Inferior parietal cortex (tissue), 1 donor: ENCODE data around the gene LYSMD4.

Source experiments
- DNase-seq: peaks from one replicate; pipeline ENCODE4 v3.0.0-alpha.2; 2016; ENCODE audit errors: extremely low spot score

The LYSMD4 gene

DNA sequence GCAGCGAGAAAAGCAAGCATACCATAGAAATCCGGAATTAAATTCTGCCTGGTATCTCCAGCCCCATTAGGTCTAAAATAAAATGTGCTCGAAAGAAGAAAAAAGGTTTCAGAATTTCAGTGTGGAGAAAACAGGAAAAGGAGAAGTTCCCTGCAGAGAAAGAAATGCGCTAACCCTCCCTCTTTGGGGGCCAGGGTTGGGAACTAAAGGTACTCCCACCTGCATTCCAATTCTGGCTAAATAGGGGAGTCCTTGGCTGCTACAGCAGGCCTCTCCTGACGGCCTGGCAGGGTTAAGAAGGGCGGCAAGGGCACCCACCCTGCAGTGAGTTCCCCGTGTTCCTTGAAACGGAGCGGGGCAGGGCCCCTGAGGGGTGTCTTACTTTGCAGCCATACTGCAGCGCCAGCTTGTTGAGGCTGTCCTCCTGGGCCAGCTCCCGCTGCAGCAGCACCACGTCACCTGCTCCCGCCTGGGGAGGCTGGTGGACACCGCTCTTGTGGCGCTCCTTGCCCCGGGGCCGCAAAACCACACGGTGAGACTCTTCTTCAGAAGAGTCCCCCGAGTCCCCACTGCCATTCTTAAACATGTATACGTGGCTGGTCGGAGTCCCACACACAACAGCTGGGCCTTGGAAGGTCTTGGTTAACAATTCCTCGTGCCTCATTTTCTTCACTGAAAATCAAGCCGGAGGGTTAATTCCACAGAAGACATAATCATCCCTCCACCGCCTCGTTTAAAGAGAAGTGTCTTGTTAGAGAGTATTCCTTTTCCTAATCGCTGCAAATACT, 1.7 kb downstream of the LYSMD4 start:
- DNase-seq, result no peak

DNA sequence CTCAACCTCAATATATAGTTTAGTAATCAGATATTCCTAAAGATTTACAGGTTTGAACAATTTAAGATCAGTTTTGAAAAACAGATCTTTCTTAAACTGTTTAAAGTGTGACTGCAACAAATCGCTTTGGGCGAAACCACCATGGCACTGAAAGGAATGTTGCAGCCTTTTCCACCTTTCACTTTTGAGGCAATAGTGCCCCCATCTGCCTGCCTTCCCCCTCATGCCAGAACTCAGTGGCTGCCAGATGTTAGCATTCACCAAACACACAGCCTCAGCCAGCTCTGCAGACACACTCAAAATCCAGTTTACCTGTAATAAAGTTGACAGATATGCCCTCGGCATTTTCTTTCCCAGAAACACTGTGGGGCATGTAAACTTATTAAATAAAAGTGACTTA, 3.3 kb downstream of the LYSMD4 start:
- DNase-seq, result no peak

DNA sequence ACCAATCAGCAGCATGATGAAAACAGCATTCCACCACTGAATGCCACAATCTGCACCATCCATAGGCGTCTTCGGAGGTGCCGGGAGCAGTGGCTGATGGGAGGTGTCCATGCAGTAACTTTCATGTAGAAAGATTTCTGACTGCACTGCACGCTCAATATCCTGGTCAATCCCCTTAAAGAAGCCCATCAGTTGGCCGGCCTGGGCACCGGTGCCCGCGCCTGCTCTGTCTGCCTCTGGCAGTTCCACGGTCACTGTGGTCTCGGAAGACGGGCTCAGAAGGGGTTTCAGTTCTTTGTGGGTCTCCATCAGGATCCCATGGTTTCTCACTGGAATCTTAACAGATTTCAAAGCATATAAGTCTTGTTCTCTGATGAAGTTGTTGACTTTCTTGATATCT, 3.9 kb downstream of the LYSMD4 start:
- no peak for DNase-seq

DNA sequence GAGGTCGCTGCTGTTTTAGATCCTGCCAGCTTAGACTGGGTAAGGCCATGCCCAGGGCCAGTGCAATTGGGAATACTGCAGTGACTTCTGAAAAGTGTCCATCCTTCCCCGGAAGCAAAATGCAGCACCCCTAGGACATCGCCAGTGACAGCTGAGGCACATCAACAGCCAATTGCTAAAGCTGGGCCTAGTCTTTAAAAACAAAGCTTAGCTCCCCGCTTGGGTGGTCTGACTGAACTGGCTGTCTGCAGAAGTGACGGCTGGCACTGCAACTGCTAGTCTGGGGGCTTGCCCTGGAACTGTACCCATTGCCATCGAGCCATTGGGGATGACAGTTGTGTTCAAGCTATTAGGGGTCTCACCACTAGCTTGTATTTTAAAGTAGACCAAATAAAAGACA, 4.3 kb downstream of the LYSMD4 start:
- no peak for DNase-seq

DNA sequence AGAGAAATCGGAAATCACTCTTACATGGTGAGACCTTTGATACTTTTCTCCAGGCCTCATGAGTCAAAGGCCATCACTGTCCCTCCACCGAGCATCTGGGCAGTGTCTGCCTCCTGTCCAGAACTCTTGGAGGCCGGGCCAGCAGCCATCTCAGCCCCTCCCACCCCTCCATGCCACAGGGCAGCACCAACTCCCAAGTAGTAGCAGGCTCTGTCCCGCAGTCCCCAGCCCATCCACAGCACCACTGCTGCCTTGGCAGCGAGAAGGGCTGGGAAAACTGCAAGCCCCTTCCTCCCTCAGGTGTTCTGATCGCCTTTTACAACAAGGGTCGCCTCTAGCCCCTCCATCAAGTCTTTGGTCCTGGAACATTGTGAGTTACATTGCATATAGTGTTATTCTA, 5.5 kb downstream of the LYSMD4 start:
- DNase-seq, result no peak

DNA sequence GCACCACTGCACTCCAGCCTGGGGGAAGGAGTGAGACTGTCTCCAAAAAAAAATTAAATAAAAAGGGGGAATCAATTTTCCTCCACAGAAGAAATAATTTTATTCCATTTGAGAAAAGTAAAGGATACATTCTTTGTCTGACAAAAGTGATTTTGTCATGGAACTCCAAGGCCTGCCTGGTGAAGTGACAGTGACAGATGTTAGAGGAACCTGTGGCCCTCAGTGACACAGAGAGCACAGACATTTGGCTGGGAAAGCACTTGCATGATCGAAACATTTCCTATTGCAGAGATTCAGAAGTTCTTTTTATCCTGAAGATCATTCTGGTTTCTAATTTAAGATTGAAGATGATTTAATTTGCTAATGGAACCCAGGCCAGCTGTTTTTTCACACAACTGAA, 5.9 kb downstream of the LYSMD4 start:
- no peak for DNase-seq

DNA sequence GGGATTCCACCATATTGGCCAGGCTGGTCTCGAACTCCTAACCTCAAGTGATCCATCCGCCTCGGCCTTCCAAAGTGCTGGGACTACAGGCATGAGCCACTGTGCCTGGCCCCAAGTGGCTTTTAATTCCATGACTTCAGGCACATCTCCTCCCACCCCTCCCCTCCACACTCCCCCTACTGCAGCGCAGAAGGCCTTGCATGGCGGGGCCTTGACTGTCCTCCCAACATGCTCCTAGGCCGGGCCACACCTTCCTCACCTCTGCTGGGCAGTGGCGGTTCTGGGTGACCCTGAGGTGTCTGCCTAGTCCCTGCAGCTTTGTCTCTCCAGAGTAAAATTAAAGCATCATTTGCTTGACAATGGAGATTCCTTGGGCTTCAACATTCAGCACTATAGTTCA, 6.9 kb downstream of the LYSMD4 start:
- no peak for DNase-seq

DNA sequence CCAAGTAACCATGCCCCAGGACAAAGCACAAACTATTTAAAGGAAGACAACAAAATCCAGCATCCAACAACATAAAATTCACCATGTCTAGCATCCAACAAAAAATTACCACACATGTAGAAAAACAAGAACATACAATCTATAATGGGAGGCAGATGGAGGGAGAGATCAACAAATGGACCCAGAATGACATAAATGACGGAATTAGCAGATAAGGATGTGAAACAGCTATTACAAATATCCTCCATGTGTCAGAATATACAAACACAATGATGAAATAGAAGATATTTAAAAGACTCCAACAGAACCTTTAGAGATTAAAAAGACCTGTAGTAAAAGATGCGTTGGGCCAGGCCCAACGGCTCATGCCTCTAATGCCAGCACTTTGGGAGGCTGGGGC, 10.8 kb downstream of the LYSMD4 start:
- DNase-seq, result no peak

DNA sequence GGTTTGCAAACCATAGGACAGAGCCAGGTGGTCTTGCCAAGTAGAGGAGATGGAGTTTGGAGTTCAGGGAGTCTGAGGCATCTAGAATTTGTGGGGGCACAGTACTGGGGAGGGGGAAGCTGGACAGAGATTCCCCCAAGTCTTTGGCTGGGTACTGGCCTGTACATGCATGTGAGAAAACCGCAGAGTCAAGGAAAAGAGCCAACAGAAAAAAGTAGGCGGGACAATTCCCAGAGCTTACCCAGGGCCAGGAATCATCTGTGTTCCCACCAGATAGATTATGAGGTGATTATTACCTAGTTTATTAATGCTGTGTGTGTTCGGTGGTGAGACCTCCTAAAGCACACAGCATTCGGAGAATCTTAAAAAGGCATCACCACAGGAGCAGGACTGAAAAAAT, 11.3 kb downstream of the LYSMD4 start:
- no peak for DNase-seq

DNA sequence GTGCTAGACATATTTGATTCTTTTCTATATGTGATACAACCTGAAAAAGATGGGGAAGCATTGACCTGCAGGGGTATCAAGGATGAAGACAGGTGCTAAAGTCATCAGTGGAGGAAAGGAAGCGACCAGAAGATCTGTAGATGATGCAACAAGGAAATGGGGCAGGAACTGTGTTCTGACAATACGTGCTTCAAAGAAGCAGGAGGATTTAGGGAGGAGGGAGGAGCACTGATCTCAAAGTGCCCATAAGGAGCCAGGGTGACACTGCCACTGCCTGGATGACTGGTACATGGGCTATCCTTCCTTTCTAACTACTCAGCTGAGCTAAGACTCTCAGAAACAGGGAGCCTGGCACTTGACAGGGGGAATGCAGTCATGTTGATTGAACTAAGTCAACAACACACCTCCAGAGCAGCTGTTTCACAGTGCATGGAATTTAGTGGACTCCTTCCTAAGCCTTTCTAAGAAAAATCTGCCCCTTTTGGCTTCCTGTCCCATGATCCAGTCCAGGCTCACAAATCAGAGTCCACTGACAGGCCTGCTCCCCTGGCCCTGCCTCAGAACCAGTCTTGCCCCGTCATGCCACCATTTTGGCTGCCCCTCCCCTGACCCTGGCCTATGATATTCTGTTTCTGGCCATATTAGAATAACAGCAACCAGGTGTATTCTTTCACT, 12.0 kb downstream of the LYSMD4 start:
- no peak for DNase-seq

DNA sequence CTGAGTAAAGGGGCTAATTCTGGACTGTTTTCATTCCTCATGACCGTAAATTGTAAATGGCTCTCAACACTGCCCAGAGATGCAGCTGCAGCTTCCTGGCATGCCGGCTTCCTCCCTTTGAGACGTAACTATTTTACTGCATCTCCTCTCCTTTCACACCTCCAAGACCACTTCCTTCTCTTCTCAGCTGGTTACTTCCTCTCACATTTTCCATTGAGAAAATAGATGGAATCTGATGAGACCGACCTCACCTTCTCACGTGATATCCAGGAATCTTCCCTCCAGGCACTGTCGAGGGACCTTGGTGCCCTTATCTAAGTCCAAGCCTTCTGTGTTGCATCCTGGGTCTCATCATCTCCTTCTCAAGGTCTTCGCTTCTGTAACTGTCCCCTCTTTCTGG, 12.7 kb downstream of the LYSMD4 start:
- DNase-seq, result no peak

DNA sequence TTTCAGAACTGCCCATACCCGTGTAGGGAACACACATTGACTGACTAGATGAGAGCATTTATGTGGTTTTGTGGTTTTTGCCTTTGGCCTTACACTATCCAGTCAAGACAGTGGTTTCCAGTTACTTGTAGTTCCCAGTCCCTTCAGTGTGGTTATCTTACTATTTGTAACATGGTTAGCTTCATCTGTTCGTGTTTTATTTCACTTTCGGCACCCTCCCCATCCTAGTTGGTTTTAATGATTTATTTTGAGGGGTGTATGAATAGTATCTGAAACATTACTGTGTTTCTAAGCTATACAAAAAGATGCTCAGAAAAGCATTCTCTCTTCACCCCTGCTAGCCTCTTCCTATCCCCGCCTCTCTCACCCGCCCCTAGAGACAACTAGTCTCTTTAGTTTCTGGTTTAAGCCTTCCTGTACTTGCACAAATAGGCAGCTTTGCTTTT, 14.1 kb downstream of the LYSMD4 start:
- no peak for DNase-seq

DNA sequence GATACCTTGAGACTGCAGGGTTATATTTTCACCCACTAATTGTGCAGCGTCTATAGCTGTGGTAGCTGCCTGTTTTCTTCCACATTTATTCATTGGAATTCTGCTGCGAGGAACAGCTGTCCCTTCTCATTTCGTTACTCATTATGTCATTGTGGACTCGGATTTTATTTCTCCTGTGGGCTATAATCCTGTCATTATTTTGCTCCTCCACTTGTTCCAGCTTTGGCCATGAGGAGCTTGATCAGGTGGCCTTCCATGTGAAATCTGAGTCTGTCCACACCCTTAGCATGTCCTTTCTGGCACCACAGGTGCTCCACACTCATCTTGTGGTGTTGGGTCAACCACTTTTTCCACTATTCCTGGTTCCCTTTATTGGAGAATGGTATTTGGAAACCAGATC, 14.8 kb downstream of the LYSMD4 start:
- no peak for DNase-seq

DNA sequence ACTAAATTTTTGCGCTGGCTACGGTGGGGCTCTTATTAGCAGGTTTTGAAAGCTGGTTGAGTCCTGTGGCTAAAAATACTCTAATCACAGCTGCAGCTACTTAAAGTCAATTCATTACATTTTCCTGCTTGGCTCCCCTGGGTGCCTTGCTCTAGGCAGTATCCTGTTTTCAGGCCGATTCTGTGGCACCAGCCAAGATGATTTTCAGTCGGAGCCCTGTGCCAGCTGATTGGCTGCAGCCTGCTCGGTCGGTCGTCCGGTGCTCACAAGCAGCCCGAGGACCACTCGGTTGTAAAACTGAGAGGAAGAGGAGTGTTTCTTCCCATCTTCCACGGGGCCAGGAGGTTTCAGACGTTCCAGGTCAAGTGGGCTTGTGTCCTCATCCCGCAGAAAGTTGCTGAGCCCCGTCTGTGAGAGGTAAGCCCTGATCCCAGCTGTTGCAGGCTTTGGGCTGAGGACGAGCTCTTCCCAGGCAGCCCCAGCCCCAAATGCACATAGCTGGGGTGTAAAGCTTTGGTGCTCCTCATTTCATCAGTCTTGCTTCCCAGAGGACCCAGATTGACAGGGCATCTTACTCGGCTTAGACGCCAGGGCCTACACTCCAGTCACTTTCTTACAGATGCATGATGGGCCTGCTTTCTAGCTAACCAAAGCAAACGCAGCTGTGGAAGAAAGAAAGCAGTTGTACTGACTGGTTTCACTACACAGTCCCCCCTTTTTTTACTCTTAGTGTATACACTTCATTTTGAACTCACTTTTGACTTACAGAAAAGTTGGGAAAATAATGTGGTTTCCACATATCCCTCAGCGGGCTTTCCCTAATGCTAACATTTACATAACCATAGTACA, 15.9 kb downstream of the LYSMD4 start:
- DNase-seq, result no peak

DNA sequence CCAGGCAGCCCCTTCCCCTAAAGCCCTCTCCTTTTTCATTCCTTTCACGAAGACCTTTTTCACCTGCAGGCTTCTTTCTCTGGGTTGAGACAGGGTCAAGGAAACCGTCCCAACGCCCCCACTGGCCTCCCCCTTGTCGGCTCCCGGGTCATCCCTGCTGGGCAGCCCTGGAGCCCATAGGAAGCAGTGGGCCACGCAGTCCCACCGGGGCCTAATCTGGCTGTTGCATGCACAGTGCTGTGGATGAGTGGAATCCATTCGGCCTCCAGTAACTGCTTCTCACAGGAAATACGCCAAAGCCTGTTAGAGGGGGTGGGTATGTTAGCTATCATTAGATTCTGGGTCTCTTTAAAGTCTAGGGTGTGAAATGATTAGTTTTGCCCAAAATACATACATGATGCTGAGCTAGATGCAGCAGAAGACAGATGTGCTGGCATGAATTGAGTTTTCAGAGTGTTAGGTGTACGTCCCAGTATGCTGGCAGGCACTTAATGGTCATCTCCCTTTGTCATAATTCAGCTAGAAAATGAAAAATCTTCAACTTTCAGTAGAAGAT, 16.6 kb downstream of the LYSMD4 start:
- DNase-seq, result no peak

DNA sequence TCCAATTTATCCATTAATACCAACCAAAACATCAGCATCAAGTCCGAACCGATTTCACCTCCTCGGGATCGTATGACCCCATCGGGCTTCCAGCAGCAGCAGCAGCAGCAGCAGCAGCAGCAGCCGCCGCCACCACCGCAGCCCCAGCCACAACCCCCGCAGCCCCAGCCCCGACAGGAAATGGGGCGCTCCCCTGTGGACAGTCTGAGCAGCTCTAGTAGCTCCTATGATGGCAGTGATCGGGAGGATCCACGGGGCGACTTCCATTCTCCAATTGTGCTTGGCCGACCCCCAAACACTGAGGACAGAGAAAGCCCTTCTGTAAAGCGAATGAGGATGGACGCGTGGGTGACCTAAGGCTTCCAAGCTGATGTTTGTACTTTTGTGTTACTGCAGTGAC, 20.8 kb downstream of the LYSMD4 start:
- DNase-seq, result no peak

DNA sequence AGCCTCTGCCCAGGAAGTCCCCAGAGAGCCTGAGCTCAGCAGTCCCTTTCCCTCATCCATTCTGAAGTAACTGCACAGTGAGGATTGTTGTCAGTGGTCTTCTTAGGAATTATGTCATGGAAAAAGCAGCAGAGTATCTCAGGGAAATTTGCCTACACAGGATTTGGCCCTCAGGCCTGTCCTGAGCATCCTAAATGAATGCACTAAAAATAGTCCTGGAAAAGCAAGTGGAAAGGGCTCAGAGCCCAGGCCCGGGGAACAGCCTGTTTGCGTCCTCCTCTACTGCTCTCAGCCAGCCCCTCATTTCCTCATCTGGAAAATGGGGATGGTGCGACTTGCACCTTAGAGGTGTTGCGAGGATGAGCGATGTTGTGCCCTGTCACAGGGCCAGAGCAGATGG, 21.6 kb downstream of the LYSMD4 start:
- DNase-seq, result no peak

DNA sequence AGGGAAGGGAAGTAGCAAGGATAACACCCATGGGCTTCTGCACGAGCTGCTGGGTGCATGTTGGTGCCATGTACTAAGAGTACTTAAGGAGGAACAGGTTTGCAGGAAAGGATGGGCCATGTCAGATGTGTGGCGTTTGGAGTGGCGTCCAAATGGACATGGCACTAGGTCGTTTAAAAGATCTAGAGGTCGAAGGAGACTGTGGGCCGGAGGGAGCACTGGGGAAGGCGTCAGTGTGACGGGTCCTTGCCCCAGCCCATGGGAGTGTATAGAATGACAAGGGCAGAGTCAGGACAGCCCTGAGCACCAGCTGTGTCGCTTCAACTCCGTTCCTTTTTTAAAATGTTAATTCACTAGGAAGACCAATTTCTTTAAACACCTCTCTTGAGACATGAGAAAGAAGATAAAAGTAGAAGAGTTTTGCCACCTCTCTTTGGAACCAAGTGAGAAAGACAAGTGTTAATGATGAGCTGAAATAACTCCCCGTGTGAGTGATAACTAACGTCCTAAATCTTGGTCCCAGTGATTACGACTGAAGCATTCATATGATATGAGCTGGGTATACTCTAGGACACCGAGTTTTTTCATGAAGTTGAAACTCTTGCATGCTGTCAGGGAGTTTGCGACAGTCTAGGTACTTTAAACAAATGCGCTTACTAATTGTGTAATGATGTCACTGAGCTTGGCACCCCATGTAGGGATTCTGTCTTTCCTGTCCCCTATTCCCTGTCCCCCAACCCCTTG, 23.8 kb downstream of the LYSMD4 start:
- no peak for DNase-seq

DNA sequence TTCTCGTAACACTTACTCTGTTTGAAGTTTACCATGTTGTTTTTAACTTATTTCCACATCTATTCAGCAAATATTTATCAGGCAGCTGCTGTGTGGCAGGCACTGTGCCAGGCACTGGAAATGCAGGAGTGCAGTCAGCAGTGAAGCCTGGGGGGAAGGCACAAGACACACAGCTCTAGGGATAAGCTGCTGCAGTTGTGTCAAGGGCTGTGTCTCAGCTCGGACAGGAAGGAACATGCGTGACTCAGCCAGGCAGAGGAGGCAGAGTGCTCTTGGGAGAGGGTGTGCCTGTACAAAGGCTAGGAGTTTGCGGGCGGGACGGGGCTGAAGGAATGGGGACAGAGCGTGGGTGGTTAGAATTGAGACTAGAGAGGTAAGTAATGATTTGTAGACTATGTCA, 24.7 kb downstream of the LYSMD4 start:
- DNase-seq, result no peak

DNA sequence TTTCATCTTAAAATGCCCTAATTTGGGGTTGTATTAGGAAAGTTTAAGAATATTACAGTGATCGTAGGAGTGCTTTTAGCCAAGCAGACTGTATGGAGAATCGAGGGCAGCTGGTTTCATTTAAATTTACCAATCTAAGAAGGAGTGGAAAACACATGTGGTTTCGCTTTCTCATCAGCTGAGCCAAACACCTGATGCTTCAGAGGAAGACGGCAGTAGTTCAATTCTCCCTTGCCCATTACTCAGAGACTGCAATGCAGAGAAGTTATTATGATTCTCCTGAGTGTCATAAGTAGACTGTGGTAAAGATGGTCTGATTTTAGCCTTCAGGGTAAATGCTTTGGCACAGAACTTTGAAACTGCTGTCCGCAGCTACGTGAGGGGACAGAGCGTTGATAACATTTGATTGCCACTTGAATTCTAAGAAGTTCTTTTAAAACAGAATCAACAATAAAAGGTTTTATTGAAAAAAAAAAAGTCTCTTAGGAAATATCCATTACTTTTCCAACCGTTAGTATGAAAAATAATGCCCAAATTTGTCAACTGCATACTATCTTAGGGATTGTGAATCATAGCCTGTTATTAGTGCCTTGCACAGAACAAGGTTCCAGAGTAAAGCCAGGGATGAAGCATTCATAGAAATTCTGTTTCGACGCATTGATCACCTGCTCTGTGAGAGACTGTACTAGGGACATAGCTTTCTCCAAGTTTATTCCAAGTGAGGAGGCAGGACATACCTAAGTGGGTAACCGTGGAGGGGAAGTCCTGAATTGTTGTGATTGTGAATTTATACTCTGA, 25.6 kb downstream of the LYSMD4 start:
- DNase-seq, result no peak
